GM06990 (cell line): Measurements from ENCODE around the gene SUSD1.
"Not testable (repeated sequence)": the region's sequence is repeated elsewhere in the genome, so short reads cannot be mapped to it uniquely, and the experiment has no call there.

Experiments
- DNase-seq: peaks from one replicate; pipeline ENCODE4 v3.0.0-alpha.2; 2011; ENCODE audit not compliant: insufficient read length; ENCODE audit errors: extremely low read depth
- H3K27me3 ChIP-seq: replicated peaks from 2 replicates; pipeline ENCODE4 v1.6.0; 2011; ENCODE audit warnings: low read length; ENCODE audit not compliant: control insufficient read depth, insufficient read depth
- H3K36me3 ChIP-seq: 2 replicates; pipeline ENCODE4 v1.5.1; 2011; ENCODE audit warnings: low read length; ENCODE audit not compliant: control insufficient read depth, insufficient read depth
- H3K4me3 ChIP-seq: replicated peaks from 2 replicates; pipeline ENCODE4 v1.5.1; 2011; ENCODE audit warnings: low read depth, mild to moderate bottlenecking, control low read depth, low read length
- CTCF ChIP-seq: IDR thresholded peaks from 2 replicates; pipeline ENCODE4 v1.5.1; 2011; ENCODE audit warnings: low read length, control low read depth, mild to moderate bottlenecking, inconsistent platforms; ENCODE audit not compliant: insufficient read depth, poor library complexity, severe bottlenecking

Gene SUSD1

GRCh38 chr9:112074250-112075008 is 100.7 kb downstream of the SUSD1 start:
- Histone ChIP-seq H3K27me3 (no peaks in the 10 kb centered on the region), H3K4me3 (no peak overlapping the region), H3K36me3 (no peaks in the 10 kb centered on the region)
- peak; percentile 90 for TF ChIP-seq CTCF
- peak; percentile 62 for DNase-seq

DNA sequence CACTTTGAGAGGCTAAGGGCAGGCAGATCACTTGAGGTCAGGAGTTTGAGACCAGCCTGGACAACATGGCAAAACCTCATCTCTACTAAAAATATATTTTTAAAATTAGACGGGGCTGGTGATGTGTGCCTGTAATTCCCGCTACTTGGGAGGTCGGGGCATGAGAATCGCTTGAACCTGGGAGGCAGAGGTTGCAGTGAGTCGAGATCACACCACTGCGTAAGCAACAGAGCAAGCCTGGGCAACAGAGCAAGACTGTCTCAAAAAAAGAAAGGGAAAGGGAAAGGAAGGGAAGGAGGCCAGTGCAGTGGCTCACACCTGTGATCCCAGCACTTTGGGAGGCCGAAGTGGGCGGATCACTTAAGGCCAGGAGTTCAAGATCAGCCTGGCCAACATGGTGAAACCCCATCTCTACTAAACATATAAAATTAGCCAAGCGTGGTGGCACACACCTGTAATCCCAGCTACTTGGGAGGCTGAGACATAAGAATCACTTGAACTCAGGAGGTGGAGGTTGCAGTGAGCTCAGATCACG is 101.4 kb downstream of the SUSD1 start:
- not testable (repeated sequence) for H3K27me3 ChIP-seq, DNase-seq, H3K36me3 ChIP-seq, H3K4me3 ChIP-seq

DNA sequence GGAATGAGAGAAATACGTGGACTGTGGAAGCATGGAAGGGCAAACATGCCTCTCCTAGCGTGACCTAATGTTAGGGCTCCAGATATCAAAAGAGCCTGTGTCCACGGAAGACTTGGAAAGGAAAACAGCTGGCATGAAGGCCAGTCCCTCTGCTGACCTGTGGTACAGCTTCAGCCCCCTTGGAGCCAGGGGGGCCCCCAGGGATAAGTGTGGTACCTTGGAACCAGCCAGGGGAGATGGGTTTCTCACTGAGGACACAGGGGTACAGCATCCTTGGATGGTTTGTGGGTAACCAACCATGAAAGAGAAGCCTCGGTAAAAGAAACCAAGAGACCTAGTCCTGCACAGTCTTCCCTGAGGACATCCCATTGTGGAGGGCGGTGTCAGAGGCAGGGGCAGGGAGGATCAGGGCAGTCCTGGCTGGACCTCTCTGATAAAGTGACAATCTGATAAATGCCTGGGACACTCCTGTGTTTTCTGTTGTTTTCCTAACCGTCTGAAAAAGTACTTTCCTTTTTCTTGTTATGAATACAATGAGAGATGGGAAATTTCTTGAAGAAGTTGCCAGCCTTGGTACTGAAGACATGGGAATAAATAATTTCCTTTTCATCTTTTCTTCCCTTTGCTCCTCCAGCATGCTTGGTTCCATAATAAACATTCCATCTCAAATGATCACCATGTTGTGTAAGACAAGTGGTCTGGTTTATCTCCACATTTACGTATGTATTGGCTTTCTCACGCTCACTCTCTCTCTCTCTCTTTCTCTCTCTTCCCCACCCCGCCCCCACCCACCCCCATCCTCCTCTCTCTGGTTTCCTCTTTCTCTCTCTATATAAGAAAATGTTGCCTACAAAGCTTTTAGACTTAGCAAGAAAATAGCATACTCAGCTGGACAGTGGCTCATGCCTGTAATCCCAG is 102.1 kb downstream of the SUSD1 start:
- DNase-seq = no peak
- Histone ChIP-seq H3K4me3 (no peak overlapping the region), H3K27me3 (no peaks in the 10 kb centered on the region), H3K36me3 (no peaks in the 10 kb centered on the region)
- TF ChIP-seq CTCF = no peak

DNA sequence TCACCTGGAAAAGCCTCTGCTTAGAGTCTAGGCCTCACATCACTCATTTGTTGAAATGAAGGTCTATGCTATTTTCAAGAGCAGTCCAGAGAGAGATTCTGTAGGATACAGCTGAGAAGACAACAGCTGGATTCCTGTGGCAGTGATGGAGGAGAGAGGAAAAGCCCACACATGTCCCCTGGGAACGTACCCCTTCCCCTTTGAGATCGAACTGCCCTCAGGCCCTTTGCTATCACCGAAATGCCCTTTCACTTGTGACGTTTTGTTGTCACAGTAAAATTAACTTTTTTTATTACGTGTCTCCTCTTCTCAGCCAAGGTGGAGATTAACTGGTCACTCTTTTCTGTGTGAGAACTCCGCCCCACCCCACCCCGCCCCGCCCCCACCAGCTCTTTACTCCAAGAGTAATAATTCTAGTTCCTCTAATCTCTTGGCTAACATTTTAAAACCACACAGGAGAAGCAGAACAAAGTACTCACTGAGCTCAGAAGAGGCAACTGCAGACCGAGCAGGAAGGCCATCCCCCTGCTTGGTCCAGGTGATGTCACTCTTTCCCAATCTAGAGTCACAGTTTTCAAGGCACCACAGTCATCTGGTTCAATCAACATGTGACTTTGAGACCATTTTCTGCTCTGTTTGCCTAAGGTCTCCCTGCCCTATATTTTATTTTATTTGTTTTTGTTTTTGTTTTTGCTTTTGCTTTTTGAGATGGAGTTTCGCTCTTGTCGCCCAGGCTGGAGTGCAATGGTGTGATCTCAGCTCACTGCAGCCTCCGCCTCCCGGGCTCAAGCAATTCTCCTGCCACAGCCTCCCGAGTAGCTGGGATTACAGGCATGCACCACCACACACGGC is 105.6 kb downstream of the SUSD1 start:
- DNase-seq = peak; percentile 52
- no peak for TF ChIP-seq CTCF
- Histone ChIP-seq H3K27me3 (no peaks in the 10 kb centered on the region), H3K4me3 (no peak overlapping the region), H3K36me3 (no peaks in the 10 kb centered on the region)

DNA sequence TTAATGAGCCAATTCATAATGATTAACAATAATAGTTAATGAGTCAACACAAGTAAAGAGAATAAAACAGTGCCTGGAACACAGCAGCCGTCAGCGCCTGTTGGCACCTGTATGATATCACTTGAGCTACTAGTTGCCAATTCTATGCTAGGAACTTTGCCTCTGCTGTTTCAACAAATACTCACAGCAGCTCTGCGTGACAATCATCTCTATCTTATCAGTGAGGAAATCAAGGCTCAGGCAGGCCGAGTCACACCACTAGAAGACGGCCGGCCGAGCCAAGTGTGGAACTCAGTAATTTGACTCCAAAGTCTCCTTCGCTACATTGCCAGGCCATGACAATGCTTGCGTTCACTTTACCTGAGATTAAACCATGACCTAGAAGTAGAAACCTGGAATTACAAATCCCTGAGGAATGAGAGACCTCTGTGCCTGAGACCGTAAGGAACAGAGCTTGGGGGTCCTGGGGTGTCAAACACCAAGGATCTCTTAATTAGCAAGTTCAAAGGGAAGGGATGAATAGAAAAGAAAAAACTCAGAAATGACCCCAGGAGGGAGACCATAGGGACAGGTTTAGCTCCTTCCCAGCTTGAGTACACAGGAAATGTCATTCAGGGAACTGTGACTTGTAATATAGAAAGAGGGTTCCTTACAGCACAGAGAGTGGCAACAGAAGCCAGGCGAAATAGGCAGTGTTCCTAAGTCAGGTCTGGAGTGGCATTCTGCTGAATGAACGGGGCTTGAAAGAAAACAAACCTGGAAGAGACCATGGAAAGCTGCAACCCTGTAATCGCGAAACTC is 109.1 kb downstream of the SUSD1 start:
- no peak for DNase-seq
- no peak for TF ChIP-seq CTCF
- no peaks in the 10 kb centered on the region for H3K27me3 ChIP-seq
- H3K4me3 ChIP-seq = no peak overlapping the region
- no peaks in the 10 kb centered on the region for H3K36me3 ChIP-seq
